Activated CD4-positive, CD25-positive, alpha-beta regulatory T cell treated with anti-CD3 and anti-CD28 coated beads, Interleukin-2, amount 50 U/mL, for 16 hours (primary cell): ENCODE data around the gene AFF3.
"Not testable (repeated sequence)": the region's sequence is repeated elsewhere in the genome, so short reads cannot be mapped to it uniquely, and the experiment has no call there.

Experiments
- DNase-seq: peaks from one replicate; pipeline ENCODE4 v3.0.0-alpha.2; 2020; ENCODE audit warnings: low read depth, low spot score

AFF3 gene

GRCh38 chr2:100145893-100146656 is 3.7 kb upstream of the AFF3 start:
- DNase-seq, result no peak

- no peak for DNase-seq
These were observed 896 bp upstream of the AFF3 start for GRCh38 chr2:100143286-100143685.

GRCh38 chr2:100141906-100142305 is 484 bp downstream of the AFF3 start:
- no peak for DNase-seq

- no peak for DNase-seq
These were observed 1.8 kb downstream of the AFF3 start for GRCh38 chr2:100140582-100140981.

- DNase-seq, result no peak
These were observed 4.4 kb downstream of the AFF3 start for GRCh38 chr2:100137866-100138570.

- DNase-seq, result no peak
These were observed 5.1 kb downstream of the AFF3 start for GRCh38 chr2:100137318-100137717.

- no peak for DNase-seq
These were observed 6.1 kb downstream of the AFF3 start for GRCh38 chr2:100136310-100136709.

- DNase-seq, result no peak
These were observed 7.0 kb downstream of the AFF3 start for GRCh38 chr2:100135415-100135814.

- no peak for DNase-seq
These were observed 11.6 kb downstream of the AFF3 start for GRCh38 chr2:100130595-100131391.

GRCh38 chr2:100126897-100127401 is 15.4 kb downstream of the AFF3 start:
- no peak for DNase-seq

- no peak for DNase-seq
These were observed 16.2 kb downstream of the AFF3 start for GRCh38 chr2:100126201-100126600.

- no peak for DNase-seq
These were observed 16.8 kb downstream of the AFF3 start for GRCh38 chr2:100125626-100126025.

GRCh38 chr2:100124761-100125160 is 17.6 kb downstream of the AFF3 start:
- DNase-seq, result no peak

- DNase-seq, result no peak
These were observed 21.2 kb downstream of the AFF3 start for GRCh38 chr2:100121124-100121718.

- no peak for DNase-seq
These were observed 23.2 kb downstream of the AFF3 start for GRCh38 chr2:100119235-100119634.

GRCh38 chr2:100113990-100114433 is 28.4 kb downstream of the AFF3 start:
- no peak for DNase-seq

GRCh38 chr2:100110614-100111000 is 31.8 kb downstream of the AFF3 start:
- DNase-seq, result no peak

- DNase-seq, result no peak
These were observed 32.3 kb downstream of the AFF3 start for GRCh38 chr2:100109986-100110613.

- DNase-seq, result not testable (repeated sequence)
These were observed 33.8 kb downstream of the AFF3 start for GRCh38 chr2:100108648-100109020.

- DNase-seq, result no peak
These were observed 34.3 kb downstream of the AFF3 start for GRCh38 chr2:100107906-100108647.

GRCh38 chr2:100107440-100107839 is 35.0 kb downstream of the AFF3 start:
- no peak for DNase-seq
